ENCODE measurements around the gene FOXE3.

FOXE3 gene

DNA sequence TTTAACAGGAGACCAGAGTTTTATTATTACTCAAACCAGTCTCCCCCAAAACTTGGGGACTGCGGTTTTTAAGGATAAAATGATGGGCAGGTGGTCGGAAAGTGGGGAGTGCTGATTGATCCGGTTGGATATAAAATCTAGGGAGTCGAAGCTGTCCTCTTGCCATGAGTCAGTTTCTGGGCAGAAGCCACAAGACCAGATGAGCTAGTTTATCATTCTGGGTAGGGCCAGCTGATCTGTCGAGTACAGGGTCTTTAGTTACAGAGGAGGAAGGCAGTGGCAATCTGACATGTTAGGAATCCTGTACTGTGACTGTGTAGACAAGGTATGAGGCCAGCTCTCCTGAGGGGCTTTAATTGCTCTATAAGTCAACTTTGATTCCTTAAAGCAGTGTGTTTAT, 22.9 kb upstream of the FOXE3 start:
- H3K4me3 ChIP-seq (ENCODE audit: low read length), result no peak overlapping the region
- TF ChIP-seq, protein P1, sequence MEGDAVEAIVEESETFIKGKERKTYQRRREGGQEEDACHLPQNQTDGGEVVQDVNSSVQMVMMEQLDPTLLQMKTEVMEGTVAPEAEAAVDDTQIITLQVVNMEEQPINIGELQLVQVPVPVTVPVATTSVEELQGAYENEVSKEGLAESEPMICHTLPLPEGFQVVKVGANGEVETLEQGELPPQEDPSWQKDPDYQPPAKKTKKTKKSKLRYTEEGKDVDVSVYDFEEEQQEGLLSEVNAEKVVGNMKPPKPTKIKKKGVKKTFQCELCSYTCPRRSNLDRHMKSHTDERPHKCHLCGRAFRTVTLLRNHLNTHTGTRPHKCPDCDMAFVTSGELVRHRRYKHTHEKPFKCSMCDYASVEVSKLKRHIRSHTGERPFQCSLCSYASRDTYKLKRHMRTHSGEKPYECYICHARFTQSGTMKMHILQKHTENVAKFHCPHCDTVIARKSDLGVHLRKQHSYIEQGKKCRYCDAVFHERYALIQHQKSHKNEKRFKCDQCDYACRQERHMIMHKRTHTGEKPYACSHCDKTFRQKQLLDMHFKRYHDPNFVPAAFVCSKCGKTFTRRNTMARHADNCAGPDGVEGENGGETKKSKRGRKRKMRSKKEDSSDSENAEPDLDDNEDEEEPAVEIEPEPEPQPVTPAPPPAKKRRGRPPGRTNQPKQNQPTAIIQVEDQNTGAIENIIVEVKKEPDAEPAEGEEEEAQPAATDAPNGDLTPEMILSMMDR (IDR thresholded peaks at IDR 0.05; ENCODE audit: insufficient read depth, low read depth, low read length, missing control alignments), result no peak

DNA sequence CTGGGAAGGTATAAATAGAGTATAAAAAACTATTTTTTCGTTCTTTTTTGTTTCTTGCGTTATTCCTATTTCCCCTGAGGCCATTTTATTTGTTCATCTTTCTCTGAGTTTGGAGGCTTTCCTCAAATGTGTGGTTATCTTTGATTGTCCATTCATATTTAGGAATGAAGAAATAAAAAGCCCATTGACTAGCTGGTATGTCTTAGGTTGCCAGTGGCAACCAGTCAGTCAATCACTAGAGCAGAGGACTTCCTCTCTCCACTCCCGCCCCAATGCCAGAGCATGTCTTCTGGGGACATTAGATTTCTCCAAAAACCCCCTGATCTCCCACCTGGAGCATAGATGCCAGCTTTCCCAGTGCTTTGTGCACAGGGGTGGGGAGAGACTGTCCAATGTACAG, 20.7 kb upstream of the FOXE3 start:
- no peak for DNase-seq (ENCODE audit: low read depth)
- TF ChIP-seq, protein P1 (IDR thresholded peaks at IDR 0.05; ENCODE audit: insufficient read depth, low read depth, low read length, missing control alignments), result no peak
- no peak overlapping the region for H3K4me3 ChIP-seq (ENCODE audit: low read length)

More for the DNA sequence above, 22.9 kb upstream of the FOXE3 start:
- DNase-seq (ENCODE audit: low read depth), result peak; percentile 69

DNA sequence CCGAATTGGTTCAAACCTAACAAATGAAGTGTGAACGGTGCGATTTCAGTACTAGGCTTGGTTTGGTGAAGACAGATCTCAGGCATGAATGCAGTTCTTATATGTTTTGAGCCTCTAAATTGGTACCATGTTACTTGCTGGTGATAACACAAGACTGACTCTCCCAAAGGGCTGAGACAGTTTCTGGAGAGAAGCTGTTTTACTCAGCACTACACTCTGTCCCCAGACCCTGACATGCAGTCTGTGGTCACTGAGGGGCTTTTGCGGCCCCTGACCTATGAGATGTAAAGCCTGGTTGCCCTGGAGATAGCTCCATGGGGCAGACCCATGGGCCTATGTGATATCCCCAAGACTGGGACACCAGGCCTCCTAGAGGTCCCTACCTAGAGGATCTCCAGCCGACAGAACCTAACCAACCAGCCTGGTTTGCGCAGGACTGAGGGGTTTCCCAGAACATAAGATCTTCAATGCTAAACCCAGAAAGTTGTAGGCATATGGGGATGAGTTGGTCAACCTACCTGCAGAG, 19.4 kb upstream of the FOXE3 start:
- no peak overlapping the region for H3K4me3 ChIP-seq (ENCODE audit: low read length)
- TF ChIP-seq, protein P1 (IDR thresholded peaks at IDR 0.05; ENCODE audit: insufficient read depth, low read depth, low read length, missing control alignments), result no peak
- no peak for DNase-seq (ENCODE audit: low read depth)

DNA sequence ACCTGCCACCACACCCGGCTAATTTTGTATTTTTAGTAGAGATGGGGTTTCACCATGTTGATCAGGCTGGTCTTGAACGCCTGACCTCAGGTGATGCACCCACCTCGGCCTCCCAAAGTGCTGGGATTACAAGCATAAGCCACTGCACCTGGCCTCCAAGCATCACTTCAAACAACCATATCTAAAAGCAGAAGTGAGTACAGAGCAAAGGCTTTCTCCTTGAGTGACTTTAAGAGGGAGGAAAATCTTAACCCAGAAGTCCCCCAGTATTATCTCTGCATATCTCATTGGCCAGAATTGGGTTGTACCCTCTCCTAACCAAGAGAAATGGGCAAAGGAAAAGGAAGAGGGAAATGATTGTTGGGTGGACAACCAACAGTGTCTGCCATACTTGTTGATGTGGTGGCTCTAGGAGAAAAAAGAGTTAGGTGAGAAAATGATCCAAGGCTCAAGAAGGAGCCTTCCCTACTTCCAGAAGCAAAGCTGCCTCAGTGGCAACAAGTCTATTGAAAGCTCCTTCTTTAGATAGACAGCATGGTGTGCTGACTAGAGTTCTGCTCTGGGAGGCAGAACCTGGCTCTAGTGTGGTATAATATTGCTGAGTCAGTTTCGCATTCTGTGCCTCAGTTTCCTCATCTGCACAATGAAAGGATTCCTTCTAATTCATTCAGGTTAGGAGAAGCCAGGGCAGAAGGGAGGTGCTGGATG, 16.8 kb upstream of the FOXE3 start:
- DNase-seq (ENCODE audit: low read depth), result no peak
- H3K4me3 ChIP-seq (ENCODE audit: low read length), result no peak overlapping the region
- TF ChIP-seq, protein P1 (IDR thresholded peaks at IDR 0.05; ENCODE audit: insufficient read depth, low read depth, low read length, missing control alignments), result no peak

DNA sequence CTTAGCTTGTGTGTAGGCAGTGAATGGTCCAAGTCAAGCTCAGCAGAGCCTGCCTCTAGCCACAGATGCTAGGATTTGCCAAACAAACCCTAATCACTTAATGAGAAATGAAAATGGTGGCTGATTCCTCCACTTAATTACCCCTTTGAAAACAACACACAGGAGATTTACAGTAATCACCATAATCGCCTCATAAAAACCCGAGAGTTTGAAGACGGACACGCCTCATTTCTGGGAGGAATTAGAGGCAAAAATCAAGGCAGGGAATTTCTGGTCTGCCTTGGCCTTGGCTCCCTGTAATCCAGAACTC, 16.3 kb upstream of the FOXE3 start:
- DNase-seq (ENCODE audit: low read depth), result no peak
- TF ChIP-seq, protein P1 (IDR thresholded peaks at IDR 0.05; ENCODE audit: insufficient read depth, low read depth, low read length, missing control alignments), result no peak

DNA sequence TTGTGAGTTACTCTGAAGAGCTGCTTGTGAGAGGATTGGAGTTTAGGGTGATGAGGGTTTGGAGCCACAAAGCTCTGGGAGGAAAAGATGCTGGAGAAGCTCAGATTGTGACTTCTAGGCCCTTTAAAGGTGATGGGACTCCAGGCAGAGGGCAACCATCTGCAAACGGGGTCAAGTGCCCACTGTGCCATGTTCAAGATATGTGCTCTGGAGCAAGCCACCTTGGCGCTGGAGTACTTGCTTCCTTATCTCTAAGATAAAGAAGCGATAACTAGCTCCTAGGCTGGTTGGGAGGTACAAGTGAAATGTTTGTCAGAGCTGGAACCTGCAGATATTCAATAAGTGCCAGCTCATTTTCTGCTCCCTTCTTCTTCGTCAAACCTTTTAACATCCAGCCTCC, 14.3 kb upstream of the FOXE3 start:
- TF ChIP-seq, protein P1 (IDR thresholded peaks at IDR 0.05; ENCODE audit: insufficient read depth, low read depth, low read length, missing control alignments), result no peak
- H3K4me3 ChIP-seq (ENCODE audit: low read length), result no peak overlapping the region
- DNase-seq (ENCODE audit: low read depth), result no peak

More for the DNA sequence above, 16.3 kb upstream of the FOXE3 start:
- H3K4me3 ChIP-seq (ENCODE audit: low read length), result no peak overlapping the region

DNA sequence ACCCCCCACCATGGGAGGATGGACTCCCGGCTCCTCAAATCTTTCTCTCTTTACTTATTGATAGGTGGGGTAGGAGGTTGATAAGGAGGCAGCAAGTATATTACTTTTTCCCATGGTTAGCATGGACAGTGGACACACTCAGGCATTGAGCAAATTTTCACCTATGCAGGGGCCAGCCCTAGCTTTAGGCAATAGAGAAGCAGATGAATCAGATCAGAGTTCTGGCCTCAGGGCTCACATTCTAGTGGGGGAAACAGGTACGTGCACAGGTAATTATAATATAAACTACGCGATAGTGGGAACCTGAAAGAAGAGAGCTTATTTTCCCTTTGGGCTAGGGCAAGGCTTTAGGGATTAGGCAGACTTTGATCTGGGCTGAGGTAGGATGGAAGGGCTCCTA, 13.5 kb upstream of the FOXE3 start:
- TF ChIP-seq, protein P1 (IDR thresholded peaks at IDR 0.05; ENCODE audit: insufficient read depth, low read depth, low read length, missing control alignments), result no peak
- DNase-seq (ENCODE audit: low read depth), result no peak
- H3K4me3 ChIP-seq (ENCODE audit: low read length), result no peak overlapping the region

Data from epithelial cell of esophagus (primary cell).